Putamen (tissue), 1 donor: Measurements from ENCODE around the gene CLIP1.
"Not testable (repeated sequence)": the region's sequence is repeated elsewhere in the genome, so short reads cannot be mapped to it uniquely, and the experiment has no call there.

Experiments
- DNase-seq: peaks from one replicate; pipeline ENCODE4 v3.0.0-alpha.2; 2016; ENCODE audit warnings: low spot score

CLIP1 gene

DNA sequence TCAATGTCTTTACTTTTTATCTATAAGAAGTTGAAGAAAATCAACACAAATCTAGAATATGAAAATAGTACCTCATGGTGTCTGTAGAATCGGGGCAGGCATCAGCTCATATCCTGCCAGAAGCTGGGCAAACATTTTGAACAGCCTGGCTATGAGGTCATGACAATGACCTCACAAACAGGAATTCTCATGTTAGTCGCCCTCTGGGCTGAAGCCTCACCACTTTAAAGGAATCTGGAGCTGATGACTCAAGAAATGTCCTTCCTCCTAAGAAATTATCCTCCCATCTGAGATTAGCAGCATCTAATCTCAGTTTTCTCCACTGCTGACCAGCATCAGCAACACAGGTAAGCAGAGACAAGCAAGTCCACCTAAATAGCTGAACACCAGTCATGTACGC lies 27.1 kb downstream of the CLIP1 start:
- DNase-seq, result no peak

DNA sequence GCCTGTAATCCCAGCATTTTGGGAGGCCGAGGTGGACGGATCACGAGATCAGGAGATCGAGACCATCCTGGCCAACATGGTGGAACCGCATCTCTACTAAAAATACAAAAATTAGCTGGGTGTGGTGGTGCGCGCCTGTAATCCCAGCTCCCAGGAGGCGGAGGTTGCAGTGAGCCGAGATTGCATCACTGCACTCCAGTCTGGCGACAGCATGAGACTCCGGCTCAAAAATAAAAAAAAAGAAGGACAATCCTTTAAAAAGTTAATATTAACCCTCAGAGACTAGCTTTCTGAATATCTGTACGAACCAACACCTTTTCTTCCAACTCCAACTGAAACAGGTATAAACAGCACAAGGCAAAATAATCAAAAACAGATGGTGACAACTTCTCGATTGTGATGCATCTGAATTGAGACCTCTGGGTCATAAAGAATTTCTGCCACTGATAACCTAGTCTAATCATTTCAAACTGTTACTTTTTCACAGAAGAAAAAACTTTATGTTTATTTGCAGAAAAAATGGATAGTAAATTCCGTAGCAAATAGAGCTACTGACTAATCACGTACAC lies 27.8 kb downstream of the CLIP1 start:
- DNase-seq, result no peak

DNA sequence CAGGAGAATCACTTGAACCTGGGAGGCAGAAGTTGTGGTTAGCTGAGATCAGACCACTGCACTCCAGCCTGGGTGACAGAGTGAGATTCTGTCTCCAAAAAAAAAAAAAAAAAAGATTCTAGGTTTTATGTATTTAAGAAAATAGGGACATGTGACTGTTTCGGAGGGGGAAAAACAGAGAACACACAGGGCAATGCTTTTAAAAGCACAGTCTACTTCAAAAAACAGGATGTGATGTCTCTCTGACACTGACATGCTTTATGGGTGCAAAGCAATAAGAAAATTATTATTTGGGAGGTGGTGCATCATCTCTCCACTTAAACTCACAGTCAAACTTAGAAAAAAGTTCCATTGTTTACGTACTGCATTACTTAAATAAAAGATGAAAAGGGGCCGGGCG lies 28.7 kb downstream of the CLIP1 start:
- DNase-seq, result no peak

DNA sequence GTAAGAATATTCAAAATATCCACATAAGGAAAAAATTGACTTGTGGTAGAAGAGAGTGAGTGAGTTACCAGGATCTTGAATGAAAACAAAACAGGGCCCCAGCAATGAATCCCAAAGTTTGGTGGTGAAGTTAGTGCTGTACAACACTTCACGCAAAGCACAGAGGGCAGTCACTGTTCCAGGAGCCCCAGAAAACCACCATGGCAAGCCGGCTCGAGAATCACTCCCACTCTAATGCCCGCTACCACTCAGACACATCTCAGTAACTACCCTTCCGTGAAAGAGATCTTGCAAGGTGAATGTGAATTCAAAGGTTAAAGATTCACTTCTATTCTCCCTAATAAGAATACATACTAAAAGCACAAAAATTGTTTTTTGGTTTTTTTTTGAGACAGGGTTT lies 30.1 kb downstream of the CLIP1 start:
- DNase-seq, result no peak

DNA sequence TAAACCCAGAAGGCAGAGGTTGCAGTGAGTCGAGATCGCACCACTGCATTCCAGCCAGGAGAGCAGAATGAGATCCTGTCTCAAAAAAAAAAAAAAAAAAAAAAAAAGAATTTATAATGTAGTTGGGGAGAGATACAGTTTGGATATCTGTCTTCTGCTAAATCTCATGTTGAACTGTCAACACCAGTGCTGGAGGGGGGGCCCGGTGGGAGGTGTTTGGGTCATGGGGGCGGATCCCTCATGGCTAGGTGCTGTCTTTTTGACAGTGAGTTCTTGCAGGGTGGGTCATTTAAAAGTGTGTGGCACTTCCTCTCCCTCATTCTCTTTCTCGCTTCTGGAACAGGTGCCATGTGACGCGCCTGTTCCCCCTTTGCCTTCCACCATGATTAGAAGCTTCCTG lies 32.8 kb downstream of the CLIP1 start:
- no peak for DNase-seq

DNA sequence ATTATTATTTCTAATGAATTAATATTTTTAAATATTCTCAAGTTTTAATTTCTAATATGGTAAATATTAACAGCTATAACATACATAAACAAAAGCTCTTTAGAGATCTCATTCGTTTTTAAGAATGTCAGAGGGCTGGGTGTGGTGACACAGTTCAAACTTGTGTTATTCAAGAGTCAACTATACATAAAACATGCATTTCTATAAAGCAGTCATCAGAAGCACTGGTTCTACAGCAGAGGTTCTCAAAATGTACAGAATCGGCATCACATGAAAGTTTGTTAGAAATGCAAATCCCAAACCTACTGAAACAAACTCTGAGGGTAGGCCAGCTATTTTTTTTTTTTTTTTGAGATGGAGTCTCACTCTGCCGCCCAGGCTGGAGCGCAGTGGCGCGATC lies 34.6 kb downstream of the CLIP1 start:
- no peak for DNase-seq

DNA sequence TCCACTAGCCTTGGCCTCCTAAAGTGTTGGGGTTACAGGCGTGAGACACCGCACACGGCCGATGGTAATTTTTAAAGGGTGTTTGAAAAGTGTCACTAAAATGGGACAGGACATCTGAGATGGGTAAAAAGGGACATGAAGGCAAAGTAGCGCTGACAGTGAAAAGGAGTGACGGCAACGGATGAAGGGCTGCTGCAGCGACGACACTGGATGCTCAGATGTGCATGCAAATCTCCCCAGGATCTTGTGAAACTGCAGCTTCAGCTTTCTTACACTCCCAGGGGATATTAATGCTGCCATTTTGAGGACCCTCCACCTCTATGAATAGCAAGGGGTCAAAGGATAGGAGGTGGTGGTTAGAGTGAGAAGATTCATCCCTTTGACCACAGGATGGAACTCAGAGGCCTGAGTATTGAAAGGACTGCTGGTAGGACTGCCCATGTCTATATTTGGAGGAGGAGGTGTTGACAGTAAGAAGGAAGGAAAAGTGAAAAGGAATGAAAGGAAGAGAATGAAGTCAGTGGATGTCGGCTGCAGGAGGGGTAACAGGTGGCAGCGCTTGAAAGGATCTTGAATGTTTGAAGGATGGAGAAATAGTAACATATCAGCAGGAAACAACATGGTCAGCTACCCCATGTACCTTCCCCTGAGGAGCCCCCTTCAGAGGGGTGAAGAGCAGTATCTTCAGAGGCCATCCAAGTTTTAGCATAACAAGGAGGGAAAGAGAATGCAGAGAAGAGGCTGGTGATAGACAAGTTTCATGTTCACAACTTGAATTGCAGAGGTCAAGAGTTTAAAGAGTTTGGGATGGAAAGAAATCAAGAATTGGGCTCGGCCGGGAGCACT lies 37.1 kb downstream of the CLIP1 start:
- DNase-seq, result no peak

DNA sequence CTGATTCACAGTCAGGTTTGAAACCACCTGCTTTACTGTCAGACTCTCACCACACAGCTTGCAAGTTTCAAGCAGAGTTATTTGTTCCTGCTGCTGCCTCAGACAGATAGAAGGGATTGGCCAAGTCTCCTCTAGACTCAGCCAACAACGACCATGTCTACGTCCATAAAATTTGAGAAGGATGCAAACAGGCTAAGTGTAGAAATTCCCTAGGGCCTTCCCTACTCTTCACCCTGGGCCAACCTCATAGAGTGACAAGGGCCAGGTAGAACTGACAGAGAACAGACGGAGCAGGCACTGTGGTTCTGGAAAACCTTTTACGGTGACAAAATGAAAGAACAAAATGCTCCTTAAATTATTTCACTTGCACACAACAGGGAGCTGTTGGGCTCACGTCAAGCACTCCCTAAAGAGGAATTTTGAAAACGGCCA lies 39.5 kb downstream of the CLIP1 start:
- DNase-seq, result no peak

DNA sequence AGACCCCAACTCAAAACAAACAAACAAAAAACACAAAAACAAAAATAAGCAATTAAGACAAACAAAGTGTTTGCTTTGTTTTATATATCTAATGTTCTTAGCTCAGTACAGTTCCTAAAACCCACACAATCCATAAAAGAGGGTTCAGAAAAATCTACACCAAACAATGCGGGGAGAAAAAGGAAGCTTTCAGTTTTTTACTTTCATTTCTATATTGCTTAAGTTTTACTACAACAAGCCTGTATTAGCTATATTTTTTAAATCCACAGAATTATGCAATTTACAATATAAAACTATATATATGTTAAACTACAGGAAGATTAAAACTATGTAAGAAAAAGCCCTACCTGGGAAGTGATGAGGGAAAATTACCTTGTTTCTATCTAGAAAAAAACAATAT lies 41.4 kb downstream of the CLIP1 start:
- no peak for DNase-seq

DNA sequence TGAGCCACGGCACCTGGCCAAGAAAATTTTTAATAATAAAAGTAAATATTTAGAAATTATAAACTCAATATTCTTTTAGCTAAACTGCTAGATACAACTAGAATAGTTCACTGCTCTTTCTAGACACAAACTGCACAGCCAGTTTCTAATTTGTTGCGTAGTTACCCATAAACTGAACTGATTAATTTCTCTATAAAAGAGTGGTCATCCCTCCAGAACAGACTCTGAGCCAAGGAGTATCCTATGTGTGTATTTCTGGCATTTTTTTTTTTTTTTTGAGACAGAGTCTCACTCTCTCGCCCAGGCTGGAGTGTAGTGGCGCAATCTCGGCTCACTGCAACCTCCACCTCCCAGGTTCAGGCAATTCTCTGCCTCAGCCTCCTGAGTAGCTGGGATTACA lies 45.7 kb downstream of the CLIP1 start:
- not testable (repeated sequence) for DNase-seq

DNA sequence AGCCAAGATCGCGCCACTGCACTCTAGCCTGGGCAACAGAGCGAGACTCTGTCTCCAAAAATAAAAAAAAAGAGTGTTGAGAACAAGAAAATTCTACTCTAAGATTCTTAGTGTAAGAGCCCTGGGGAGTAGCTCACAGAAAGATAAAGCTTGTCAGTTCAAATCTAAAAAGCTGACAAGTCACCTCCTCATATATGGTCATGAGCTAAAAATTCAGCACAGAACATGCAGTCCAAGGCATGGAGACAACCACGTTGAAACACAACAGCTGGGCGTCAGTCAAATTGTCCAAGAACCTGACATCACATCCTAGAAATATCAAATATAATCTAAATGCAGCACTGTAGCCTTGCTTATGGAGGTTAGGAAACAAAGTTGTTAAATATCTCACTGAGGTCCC lies 47.8 kb downstream of the CLIP1 start:
- no peak for DNase-seq

DNA sequence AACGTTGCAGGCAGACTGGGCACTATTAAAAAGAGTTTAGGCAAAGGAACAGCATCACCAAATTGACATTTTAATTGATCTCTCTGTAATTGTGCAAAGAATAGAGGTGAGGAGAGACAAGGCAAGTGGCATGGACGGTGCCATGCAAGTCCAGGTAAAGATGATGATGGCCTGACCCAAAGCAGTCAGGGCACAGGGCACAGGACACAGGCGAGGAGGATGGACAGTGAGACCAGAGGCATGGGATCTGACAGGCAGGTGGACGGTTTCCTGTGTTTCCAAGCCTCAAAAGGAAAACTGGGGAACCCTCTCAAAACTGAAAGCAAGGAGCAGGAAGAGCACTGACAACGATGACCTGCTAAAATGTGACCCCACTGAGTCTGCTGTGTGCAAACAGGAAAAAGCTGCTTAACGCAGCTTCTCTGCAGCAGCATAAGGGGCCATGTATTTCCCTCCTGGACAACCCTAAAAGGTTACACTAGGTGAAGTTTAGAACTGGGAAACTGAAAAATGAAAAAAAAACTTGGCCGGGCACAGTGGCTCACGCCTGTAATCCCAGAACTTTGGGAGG lies 50.9 kb downstream of the CLIP1 start:
- no peak for DNase-seq

DNA sequence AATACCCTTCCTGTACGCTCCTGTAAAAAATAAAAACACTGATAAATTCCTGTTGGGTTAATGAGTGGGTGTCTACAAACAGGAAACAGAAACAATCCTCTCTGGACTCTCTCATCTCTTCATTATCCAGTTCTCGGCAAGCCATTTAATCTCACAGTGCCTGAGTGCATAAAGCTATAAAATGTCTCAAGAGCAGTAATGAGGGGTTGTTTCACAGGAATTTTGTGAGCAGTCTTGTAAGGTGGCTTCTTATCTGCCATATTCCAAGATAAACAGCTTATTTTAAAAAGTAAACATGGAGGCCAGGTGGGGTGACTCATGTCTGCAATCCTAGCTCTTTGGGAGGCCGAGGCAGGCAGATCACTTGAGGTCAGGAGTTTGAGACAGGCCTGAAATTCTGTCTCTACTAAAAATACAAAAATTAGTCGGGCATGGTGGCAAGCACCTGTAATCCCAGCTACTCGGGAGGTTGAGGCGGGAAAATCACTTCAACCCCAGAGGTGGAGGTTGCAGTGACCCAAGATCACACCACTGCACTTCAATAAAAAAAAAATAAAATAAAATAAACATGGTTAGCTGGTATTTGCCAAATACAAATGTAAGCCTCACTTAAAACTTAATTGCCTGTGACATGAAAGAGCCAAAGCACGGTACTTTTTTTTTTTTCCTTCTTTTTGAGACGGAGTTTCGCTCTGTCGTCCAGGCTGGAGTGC lies 54.0 kb downstream of the CLIP1 start:
- no peak for DNase-seq

DNA sequence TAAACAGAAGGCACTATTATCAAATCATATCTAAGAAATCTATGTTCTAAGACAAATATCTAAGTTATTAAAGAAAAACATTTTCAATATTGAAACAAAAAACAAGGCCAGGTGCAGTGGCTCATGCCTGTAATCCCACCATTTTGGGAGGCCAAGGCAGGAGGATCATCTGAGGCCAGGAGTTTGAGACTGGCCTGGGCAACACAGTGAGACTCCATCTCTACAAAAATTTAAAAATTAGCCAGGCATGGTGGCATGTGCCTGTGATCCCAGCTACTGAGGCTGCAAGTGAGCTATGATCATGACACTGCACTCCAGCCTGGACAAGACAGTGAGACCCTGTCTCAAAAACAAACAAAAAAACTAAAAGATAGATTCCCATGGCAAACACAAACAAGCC lies 54.8 kb downstream of the CLIP1 start:
- not testable (repeated sequence) for DNase-seq

DNA sequence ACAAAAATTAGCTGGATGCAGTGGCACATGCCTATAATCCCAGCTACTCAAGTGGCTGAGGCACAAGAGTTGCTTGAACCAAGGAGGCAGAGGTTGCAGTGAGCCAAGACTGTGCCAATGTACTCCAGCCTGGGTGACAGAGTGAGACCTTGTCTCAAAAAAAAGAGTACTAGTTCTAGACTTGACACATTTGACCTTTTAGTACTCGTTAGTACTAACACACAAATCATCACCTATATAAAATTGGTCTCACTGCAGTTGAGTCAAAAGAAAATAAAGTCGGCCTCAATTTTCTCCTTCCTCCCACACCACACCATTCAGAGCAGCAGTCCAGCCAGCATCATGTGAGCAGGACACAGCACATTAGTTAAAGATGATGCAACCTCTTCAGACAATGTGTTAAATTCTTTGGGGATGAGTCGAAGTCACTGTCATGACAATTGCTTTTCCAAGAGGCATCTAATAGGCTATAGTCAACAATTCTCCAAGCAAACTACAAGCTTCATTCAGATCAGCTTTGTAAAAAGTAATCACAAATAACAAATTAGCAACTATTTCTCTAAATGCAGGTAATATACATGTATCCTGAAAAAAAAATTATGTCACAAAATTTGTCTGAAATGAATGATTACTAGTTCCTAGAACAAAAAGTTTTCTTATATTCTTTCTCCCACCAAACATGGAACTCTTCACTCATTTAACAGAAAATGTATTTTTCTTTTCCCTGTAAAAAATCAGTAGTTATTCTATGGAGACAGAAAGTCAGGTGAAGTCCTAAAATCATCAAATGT lies 55.6 kb downstream of the CLIP1 start:
- no peak for DNase-seq

DNA sequence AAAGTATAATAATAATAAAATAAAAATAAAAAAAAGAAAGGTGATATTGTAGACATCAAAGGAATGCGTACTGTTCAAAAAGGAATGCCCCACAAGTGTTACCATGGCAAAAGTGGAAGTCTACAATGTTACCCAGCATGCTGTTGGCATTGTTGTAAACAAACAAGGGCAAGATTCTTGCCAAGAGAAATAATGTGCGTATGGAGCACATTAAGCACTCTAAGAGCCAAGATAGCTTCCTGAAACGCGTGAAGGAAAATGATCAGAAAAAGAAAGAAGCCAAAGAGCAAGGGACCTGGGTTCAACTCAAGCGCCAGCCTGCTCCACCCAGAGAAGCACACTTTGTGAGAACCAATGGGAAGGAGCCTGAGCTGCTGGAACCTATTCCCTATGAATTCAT lies 57.2 kb downstream of the CLIP1 start:
- not testable (repeated sequence) for DNase-seq

DNA sequence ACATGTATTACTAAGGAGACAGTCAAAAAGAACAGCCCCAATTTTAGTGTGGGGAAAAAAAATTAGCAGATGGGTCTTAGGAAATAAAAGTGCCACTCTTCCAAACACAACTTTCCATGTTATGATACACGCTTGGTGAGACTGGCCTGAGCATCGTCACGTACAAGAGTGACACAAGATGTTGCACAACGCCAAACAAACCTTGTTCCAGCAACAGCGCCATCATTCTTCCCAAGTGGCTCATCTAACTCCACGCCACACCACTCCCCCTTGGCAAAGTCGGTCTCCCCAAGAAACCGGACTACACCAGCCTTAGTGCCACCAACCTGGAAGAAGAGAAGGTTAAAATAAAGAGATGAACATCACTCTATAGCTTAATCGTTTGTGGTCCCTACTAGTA lies 58.7 kb downstream of the CLIP1 start:
- no peak for DNase-seq

DNA sequence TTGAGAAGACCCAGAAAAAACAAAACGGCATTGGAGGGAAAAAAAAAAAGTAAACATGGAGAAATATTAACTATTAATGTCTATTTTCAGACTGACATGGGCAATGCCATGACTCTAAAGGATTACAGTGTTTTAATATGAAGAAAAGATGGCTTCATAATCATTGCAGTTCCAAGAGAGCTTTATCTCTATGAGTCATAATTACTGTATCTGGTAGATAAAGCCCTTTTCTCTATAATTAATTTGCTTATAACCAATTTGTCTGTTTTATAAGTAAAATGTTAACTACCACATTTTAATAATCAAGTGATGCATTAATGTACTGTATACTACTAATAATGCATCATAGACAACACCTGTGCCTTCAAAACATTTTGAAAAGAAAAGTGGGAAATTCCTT lies 59.7 kb downstream of the CLIP1 start:
- no peak for DNase-seq

DNA sequence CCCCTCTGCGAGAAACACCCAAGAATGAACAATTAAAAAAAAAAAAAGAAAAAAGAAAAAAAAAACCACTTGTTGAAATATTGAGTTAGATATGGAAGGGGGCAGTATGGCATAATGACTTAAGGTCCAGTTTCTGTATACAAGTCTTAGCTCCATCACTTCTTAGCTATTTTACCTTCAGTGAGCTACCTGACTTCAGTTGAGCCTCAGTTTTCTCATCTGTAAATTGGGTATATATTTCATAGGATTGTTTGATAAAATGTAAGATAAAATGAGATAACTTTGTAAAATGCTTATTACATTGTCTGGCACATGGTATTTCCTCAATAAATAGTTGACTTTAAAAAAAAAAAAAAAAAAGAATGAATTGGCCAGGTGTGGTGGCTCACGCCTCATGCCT lies 64.1 kb downstream of the CLIP1 start:
- DNase-seq, result not testable (repeated sequence)

DNA sequence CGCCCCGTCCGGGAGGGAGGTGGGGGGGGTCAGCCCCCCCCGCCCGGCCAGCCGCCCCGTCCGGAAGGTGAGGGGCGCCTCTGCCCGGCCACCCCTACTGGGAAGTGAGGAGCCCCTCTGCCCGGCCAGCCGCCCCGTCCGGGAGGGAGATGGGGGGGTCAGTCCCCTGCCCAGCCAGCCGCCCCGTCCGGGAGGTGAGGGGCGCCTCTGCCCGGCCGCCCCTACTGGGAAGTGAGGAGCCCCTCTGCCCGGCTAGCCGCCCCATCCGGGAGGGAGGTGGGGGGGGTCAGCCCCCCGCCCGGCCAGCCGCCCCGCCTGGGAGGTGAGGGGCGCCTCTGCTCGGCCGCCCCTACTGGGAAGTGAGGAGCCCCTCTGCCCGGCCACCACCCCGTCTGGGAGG lies 64.9 kb downstream of the CLIP1 start:
- not testable (repeated sequence) for DNase-seq

DNA sequence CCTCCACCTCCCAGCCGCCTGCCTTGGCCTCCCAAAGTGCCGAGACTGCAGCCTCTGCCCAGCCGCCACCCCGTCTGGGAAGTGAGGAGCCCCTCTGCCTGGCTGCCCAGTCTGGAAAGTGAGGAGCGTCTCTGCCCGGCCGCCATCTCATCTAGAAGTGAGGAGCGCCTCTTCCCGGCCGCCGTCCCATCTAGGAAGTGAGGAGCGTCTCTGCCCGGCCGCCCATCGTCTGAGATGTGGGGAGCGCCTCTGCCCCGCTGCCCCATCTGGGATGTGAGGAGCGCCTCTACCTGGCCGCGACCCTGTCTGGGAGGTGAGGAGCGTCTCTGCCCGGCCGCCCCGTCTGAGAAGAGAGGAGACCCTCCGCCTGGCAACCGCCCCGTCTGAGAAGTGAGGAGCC lies 65.5 kb downstream of the CLIP1 start:
- not testable (repeated sequence) for DNase-seq

DNA sequence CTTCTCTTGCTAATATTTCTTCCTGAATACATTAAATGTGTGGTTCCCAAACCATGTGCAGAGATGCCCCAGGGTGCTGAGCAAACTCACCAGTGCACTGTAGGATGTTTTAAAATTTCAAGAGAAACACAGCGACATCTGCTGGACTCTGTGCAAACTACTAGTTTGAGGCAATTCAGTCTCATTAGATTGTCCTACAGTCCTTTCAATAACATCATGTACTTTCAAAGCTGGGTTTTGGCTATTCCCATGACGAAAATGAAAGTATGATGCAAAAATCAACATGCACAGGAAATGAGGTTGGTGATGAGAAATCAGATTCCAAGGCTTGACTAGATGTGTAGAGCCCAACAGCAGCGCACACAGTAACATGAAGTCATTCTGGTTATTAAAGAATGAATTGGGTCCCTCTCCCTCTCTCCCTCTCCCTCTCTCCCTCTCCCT lies 66.3 kb downstream of the CLIP1 start:
- peak; percentile 54 for DNase-seq
